Measurements from ENCODE around the gene MOBP. TPM values are rescaled to one million over a fixed set of nuclear protein-coding genes. Genes with fewer than 3 reads are reported as not detected.

The MOBP gene
- total and polyA plus RNA-seq, 2 experiments from 2014 or later: not detected

GRCh38 chr3:39419742-39420315 lies 47.7 kb upstream of the MOBP start (continued):
- TF ChIP-seq ZNF462 (CRISPR knock-in tag; IDR thresholded peaks at IDR 0.05): no peak

- Histone ChIP-seq H3K27ac (ENCODE audit: low read depth) (no peak overlapping the region), H4K20me1 (replicated peaks; ENCODE audit: insufficient read depth) (no peaks in the 10 kb centered on the region), H3F3A (replicated peaks; ENCODE audit: low read depth) (peaks cover 19% of the 10 kb centered on the region), H3K79me2 (replicated peaks; ENCODE audit: insufficient read depth) (no peaks in the 10 kb centered on the region), H3K4me3 (no peak overlapping the region), H3K9me2 (ENCODE audit: insufficient read depth) (no peaks in the 10 kb centered on the region), H3K4me1 (ENCODE audit: insufficient read depth) (peaks cover 16% of the 10 kb centered on the region), H3K36me3 (ENCODE audit: insufficient read depth) (no peaks in the 10 kb centered on the region), H2AFZ (no peak overlapping the region), H3K4me2 (no peak overlapping the region), H3K27me3 (ENCODE audit: insufficient read depth) (no peaks in the 10 kb centered on the region)
- Mint-ChIP-seq H3K27ac (no peak overlapping the region), H3K27me3 (ENCODE audit: insufficient read depth, low read depth, poor library complexity) (peaks cover 12% of the 10 kb centered on the region), H3K4me1 (peaks cover 19% of the 10 kb centered on the region), H3K4me3 (no peak overlapping the region), H3K9me3 (no peaks in the 10 kb centered on the region), H3K36me3 (ENCODE audit: low read depth) (peaks cover 3% of the 10 kb centered on the region)
- ATAC-seq (no peak), DNase-seq (ENCODE audit: low spot score) (no peak)
- no peak for TF ChIP-seq ZNF462 (CRISPR knock-in tag; IDR thresholded peaks at IDR 0.05)
- no peak for TF ChIP-seq ETS1 (IDR thresholded peaks at IDR 0.05)
- TF ChIP-seq ZNF331 (CRISPR knock-in tag; IDR thresholded peaks at IDR 0.05; ENCODE audit: low read depth): no peak
- no peak for TF ChIP-seq POLR2AphosphoS5 (IDR thresholded peaks at IDR 0.05; ENCODE audit: low read depth)
These were observed 46.9 kb upstream of the MOBP start for GRCh38 chr3:39420543-39420942.
